GM19238 (cell line): ENCODE data around the gene SH3BGRL2.
"Not testable (repeated sequence)": the region's sequence is repeated elsewhere in the genome, so short reads cannot be mapped to it uniquely, and the experiment has no call there.

ENCODE experiments used
- DNase-seq: peaks from one replicate; pipeline ENCODE4 v3.0.0; 2011; ENCODE audit warnings: low spot score; ENCODE audit not compliant: insufficient read length

SH3BGRL2 gene

DNA sequence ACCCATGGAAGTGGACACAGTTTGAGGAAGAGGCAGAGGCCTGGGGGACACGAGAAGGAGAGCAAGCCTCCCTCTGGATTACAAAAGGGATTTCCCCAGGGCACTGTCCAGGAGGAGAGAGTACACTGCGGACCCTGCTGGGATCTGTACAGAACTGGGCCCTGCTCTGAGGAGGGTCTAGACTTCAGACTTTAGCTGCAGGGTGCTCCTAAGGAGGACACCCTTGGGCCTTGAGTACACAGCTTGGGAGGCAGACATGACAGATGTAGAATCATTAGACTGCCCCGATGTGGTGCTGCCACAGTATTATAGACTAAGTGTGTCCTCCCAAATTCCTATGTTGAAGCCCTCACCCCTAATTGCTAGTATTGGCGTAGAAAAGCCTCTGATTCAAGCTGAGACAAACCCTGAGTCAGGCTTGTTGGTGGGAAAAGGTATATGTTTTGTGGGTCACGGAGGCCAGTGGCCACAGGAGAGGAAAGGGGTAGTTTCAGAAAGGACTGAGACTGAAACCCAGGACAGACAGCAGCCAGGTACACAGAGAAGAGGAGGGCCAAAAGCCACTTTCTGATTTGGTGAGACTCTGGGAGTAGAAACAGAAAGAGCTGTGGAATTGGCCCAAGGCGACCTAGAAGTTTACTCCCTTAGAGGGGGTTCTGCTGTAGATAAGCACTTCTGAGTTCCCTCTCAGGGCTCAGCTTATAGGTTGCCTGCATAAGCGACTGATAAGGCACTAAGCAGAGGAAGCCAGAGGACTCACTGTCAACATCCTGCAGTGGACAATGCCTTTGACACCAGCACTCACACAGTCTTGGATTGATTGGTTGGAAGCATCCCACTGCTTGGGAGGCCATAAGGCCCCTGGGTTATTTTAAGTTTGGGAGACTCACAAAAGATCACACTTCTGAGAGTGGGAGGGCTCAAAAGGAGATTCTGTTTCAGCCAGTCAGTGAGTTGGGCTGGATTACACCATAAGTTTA lies 16.5 kb upstream of the SH3BGRL2 start:
- no peak for DNase-seq

DNA sequence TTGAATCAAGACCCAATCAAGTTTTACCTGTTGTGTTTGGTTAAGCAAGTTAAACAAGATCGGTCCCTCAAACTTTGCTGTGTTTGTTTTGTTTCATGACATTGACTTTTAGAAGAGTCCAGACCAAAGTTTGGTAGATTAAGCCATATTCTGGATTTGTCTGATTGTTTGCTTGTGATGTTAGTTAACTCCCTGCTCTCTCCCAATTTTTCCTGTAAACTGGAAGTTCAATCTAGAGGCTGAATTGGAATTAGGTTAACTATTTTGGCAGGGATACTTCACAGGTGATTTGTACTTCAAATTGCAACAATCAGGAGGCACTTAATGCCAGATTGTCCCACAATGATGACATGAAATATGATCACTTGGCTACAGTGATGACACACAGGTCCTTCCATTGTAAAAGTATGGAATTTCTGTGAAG lies 13.6 kb upstream of the SH3BGRL2 start:
- DNase-seq: no peak

- not testable (repeated sequence) for DNase-seq
Observed at GRCh38 chr6:79618425-79618824, 12.7 kb upstream of the SH3BGRL2 start.

DNA sequence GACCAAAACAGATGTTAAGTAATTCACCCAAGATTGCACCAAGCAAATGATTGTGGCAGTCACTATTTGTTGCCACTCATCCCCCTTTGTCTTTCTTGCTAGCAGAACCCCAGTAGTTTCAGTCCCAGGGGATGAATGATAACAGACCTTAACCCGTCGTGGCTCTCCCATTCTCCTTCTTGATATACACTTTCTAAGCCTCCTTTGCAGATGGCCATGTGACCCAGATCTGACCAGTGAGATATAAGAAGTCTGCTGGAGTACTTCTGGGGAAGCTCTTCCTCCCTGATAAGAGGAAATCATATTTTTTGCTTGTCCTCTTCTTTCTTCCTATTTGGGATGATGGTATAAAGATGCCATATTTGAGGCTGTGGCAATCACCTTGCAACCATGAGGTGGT lies 9.6 kb upstream of the SH3BGRL2 start:
- DNase-seq: no peak

GRCh38 chr6:79622364-79622763 lies 8.8 kb upstream of the SH3BGRL2 start:
- no peak for DNase-seq

DNA sequence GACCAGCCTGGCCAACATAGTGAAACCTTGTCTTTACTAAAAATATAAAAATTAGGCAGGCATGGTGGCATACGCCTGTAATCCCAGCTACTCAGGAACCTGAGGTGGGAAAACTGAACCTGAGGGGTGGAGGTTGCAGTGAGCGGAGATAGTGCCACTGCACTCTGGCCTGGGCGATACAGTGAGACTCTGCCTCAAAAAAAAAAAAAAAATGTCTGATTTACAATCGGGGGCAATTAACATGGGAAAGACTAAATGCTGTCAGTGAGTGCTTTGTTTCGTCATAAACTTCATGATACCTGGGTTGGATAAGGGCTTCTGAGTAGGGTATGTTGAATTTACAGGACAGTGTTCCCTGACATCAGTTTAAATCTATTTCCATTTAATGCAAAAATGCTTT lies 8.0 kb upstream of the SH3BGRL2 start:
- no peak for DNase-seq

DNA sequence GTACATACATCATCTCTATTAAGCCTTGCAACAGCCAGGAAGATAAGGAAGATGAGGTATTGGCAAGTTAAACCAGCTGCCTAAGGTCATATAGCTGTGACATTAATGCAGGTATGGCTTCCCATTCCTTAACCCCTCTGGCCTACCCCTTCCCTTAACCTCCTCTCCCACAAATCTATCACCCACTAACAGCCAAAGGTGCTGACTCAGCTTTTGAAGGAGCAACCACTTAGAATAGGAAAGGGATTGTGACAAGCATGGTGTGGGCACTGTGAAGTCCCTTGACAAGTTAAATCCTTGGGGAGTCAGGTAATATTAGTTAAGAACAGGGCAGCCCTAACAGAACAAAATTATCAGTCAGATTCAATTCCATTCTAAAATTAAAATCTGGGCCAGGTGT lies 5.4 kb upstream of the SH3BGRL2 start:
- DNase-seq: no peak

- no peak for DNase-seq
Observed at GRCh38 chr6:79626811-79627210, 4.3 kb upstream of the SH3BGRL2 start.

GRCh38 chr6:79627422-79627821 lies 3.7 kb upstream of the SH3BGRL2 start:
- no peak for DNase-seq

DNA sequence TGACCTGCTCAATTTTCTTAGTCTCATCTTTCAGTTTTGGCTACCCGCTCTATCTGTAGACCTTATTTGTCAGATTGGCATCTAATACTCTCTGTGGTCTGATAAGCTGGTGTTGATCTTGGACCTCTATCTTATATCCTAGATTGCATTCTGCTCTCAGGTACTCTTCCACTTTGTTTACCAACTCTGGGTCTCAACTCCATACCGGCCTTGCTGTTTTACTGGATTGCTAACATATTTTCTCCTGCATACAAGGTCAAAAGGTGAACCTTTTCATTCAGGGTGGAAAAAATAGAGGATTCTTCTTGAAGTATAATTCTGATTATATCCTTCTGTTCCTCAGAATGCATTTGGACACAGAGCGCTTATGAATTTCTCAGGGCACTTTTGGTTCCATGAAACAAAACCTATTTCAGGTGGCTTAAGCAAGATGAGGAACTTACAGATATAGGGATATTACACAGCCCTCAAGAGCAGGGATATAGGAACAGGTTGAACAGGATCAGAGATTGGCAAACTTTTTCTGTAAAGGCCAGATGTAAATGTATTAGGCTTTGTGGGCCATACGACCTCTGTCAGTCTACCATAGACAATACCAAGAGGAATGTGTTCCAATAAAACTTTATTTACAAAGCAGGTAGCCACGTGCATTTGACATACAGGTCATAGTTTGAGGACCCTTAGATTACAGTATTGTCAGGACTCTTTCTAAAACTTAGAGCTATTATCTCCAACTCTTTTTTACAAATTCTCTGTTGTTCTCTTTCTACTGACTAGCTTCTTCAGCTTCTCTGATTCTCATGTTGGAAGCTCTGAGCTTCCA lies 2.5 kb upstream of the SH3BGRL2 start:
- no peak for DNase-seq

GRCh38 chr6:79630380-79630882 lies 698 bp upstream of the SH3BGRL2 start:
- no peak for DNase-seq

GRCh38 chr6:79631693-79632172 lies 604 bp downstream of the SH3BGRL2 start:
- DNase-seq: no peak

DNA sequence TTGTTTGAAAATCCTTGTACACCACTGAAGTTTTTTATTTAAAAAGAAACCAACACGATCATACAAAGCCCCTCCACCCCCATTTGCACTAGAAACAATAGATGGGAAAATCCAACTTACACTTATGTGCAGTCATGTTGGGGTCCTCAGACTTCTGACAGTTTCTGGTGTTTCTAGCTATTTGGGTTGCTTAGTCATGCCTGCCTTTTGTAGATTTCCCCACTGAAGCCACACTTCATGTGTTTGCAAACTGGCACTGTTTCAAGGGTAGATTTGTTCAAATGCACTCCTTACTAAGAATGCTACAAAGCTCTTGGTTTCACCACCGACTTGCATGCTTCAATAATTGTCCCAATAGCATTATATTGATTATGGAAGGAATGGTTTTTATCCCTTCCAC lies 1.5 kb downstream of the SH3BGRL2 start:
- DNase-seq: no peak

DNA sequence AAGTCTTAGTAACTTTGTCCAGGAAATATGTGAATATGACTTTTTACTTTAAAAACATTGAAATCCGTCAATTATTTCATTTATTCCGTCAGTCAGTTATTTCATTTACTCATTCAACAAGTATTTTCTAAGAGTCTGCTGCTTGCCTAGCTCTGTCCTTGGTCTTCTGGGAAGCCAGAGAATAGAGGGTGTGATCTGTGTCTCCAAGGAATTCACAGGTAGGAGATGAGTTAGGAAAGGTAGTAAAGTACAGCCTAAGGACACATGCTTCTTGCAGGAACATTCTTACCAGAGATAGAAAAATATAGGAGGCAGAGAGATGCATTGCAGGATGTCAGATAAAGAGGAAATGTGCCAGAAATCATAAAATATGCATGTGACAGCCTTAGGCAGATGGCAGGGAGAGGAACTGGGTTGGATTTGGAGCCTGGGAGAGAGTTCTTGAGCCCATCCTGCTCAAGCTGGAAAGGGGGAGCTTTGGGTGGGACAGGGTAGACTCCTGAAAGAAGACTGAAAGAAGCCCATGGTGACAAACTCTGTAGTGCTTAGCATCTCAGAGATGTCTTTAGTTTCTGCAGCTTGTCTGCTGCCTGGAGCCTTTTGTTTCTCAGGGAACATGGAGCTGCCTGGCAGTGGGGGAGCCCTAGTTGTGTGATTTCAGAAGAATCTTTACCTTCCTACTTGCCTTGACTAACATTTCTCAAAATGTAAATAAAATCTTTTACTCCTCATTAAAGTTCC lies 3.5 kb downstream of the SH3BGRL2 start:
- no peak for DNase-seq

DNA sequence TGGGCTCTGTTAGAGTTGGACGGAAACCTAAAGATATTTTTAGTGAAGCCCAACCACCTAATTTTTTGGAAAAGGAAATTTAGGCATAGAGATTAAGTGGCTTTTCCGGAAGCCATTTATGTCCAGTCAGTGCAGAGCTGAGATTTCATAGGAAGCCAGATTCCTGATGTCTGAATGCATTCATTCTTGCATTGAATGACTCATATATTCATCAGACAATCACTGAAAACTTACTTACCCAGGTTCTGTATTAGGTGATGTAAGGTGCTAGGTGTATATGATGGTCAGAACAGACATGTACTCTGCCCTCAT lies 4.1 kb downstream of the SH3BGRL2 start:
- no peak for DNase-seq

DNA sequence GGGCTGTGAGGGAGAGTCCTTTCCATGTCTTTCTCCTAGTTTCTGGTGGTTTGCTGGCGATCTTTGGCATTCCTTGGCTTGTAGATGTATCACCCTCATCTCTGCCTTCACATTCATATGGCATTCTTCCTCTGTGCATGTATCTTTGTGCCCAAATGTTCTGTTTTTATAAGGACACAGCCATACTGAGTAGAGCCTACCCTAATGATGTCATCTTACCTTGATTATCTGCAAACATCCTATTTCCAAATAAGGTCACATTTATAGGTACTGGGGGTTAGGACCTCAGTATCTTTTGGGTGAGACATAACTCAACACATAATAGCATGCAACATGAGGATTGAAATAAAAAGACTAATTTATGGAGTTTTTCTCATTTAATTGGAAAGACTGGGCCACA lies 5.5 kb downstream of the SH3BGRL2 start:
- no peak for DNase-seq

DNA sequence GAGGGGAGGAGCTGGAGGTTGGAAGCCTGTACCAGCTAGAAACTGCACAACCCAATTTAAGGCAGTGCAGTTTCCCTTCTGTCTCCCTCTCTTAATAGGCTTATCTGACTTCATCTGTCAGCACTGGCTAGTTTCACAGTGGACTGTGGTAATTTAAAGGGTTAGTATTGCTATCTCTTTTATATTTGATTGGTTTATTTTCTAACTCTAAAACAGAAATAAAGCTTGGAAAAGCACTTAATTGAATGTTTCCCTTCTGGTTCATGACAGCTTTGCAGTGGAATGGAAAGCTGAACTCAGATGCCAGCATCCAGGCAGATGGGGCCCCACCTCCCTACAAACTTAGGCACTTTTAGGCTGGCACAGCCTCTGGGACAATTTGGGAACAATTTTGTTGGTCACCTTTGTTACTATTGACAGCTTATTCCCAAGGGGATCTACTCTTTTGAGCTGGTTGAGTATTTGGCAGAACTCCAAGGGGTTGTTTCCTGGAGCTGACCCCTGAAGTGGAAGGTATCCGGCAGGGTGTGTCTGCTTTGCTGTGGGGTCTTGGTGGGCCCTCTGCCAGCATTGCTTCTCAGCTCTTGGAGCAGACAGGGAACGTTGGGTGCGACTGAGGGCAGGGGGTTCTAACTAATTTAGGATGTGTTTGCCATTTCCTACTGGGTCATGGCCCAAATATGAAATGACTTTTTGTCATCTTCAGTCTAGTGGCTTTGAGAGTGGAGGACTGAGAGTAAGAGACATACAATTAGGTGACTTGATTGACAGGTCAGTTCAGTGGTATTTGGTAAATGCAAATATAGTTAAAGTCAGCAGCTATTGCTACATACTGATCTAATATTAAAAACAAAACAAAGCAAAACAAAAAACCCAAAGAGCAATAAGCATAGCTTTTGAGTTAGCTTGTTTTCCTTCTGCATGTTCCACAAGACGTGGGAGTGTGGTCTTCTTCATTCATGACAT lies 9.3 kb downstream of the SH3BGRL2 start:
- DNase-seq: no peak

DNA sequence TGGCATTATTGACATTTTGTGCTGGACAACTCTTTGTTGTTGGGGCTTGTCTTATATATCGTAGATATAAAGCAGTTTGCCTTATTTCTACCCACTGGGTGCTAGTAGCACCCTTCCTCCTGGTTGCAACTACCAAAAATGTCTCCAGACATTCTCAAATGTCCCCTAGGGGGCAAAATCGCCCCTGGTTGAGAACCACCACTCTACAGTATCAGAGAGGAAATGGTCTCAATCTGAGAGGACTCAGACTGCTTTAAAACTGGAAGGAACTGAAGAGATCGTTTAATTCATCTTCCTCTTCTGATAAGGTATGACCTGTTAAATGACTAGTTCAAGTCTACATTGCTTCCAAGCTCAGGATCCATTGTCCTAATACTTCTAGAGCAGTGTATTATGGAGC lies 14.9 kb downstream of the SH3BGRL2 start:
- no peak for DNase-seq

DNA sequence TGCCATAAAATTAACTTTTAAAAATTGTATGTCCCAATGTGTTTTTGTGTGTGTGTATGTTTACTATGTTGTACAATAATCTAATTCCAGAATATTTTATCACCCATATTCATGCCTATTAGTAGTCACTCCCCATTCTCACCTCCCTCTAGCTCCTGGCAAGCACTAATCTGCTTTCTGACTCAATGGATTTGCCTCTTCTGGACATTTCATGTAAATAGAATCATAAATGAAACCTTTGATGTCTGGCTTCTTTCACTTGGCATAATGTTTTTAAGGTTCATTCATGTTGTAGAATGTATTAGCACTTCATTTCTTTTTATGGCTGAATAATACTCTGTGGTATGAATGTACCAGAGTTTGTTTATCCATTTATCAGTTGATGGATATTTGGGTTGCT lies 15.4 kb downstream of the SH3BGRL2 start:
- DNase-seq: no peak

GRCh38 chr6:79647741-79648140 lies 16.6 kb downstream of the SH3BGRL2 start:
- no peak for DNase-seq
